CD4-positive, alpha-beta T cell treated with Interleukin-15 for 1 hour (primary cell): ENCODE measurements around the gene CCDC33.

Source experiments
- DNase-seq: peaks from one replicate; pipeline ENCODE4 v3.0.0-alpha.2; 2020

Gene CCDC33

GRCh38 chr15:74235962-74236361 lies at the start of gene CCDC33:
TSS of gene CCDC33 (plus strand) at chr15:74236326. CDS start at chr15:74236720, 394 bp downstream.
- DNase-seq = peak; percentile 30

- DNase-seq = no peak
These were observed 47.9 kb upstream of the CCDC33 start for GRCh38 chr15:74188216-74188615.

GRCh38 chr15:74191798-74192197 lies 44.3 kb upstream of the CCDC33 start:
- DNase-seq = no peak

- DNase-seq = no peak
These were observed 43.4 kb upstream of the CCDC33 start for GRCh38 chr15:74192751-74193150.

GRCh38 chr15:74193299-74193718 lies 42.8 kb upstream of the CCDC33 start:
- DNase-seq = no peak

GRCh38 chr15:74193905-74194304 lies 42.2 kb upstream of the CCDC33 start:
- DNase-seq = no peak

GRCh38 chr15:74194572-74195559 lies 41.3 kb upstream of the CCDC33 start:
- no peak for DNase-seq

GRCh38 chr15:74196175-74196574 lies 40.0 kb upstream of the CCDC33 start:
- DNase-seq = no peak

GRCh38 chr15:74197176-74197965 lies 38.8 kb upstream of the CCDC33 start:
- DNase-seq = no peak

- DNase-seq = no peak
These were observed 36.9 kb upstream of the CCDC33 start for GRCh38 chr15:74199297-74199652.

GRCh38 chr15:74200412-74200815 lies 35.7 kb upstream of the CCDC33 start:
- DNase-seq = no peak

GRCh38 chr15:74200871-74201419 lies 35.2 kb upstream of the CCDC33 start:
- DNase-seq = no peak

- DNase-seq = no peak
These were observed 34.3 kb upstream of the CCDC33 start for GRCh38 chr15:74201710-74202420.

GRCh38 chr15:74202452-74203401 lies 33.4 kb upstream of the CCDC33 start, which contains the start of gene STRA6:
TSS of gene STRA6 (minus strand) at chr15:74202787. CDS start at chr15:74202267, 520 bp downstream.
- no peak for DNase-seq

GRCh38 chr15:74203914-74204431 lies 32.2 kb upstream of the CCDC33 start:
- DNase-seq = no peak

GRCh38 chr15:74205582-74205947 lies 30.6 kb upstream of the CCDC33 start:
- DNase-seq = no peak

GRCh38 chr15:74206801-74207281 lies 29.3 kb upstream of the CCDC33 start:
- DNase-seq = no peak

- no peak for DNase-seq
These were observed 28.3 kb upstream of the CCDC33 start for GRCh38 chr15:74207652-74208440.

GRCh38 chr15:74208496-74208895 lies 27.6 kb upstream of the CCDC33 start:
- DNase-seq = no peak

GRCh38 chr15:74208901-74209559 lies 27.1 kb upstream of the CCDC33 start:
- DNase-seq = no peak
